Activated CD4-positive, alpha-beta T cell treated with anti-CD3 and anti-CD28 coated beads, Interleukin-2, amount 10 ng/mL, durations not matched to agents 7 days and 5 days (primary cell): ENCODE results near the gene MAFF. TPM values are rescaled to one million over a fixed set of nuclear protein-coding genes. Genes with fewer than 3 reads are reported as not detected.
A peak's percentile ranks its signal among the peaks of the same experiment; 100 is the strongest.

Source experiments
- CTCF ChIA-PET: fragments of 350-600 bp; sonication (Branson Sonifier 250); formaldehyde crosslinking; loops from one replicate; lab custom pipeline; 2021; ENCODE audit warnings: antibody characterized with exemption; lab: Charles Lee
- POLR2A ChIA-PET: fragments of 350-600 bp; sonication (Branson Sonifier 250); formaldehyde crosslinking; loops from one replicate; lab custom pipeline; 2021; ENCODE audit warnings: antibody characterized with exemption; lab: Charles Lee
- DNase-seq: peaks from one replicate; pipeline ENCODE4 v3.0.0-alpha.2; 2020
- H3K27ac Mint-ChIP-seq: one replicate; pipeline ENCODE4 v1.8.0; 2021; ENCODE audit warnings: mild to moderate bottlenecking, moderate library complexity, mixed read lengths
- H3K27me3 Mint-ChIP-seq: one replicate; pipeline ENCODE4 v1.8.0; 2021; ENCODE audit warnings: mixed read lengths
- H3K36me3 Mint-ChIP-seq: one replicate; pipeline ENCODE4 v1.8.0; 2021; ENCODE audit warnings: low read depth, mixed read lengths
- H3K4me1 Mint-ChIP-seq: one replicate; pipeline ENCODE4 v1.8.0; 2021; ENCODE audit warnings: mixed read lengths
- H3K4me3 Mint-ChIP-seq: one replicate; pipeline ENCODE4 v1.8.0; 2021; ENCODE audit warnings: mild to moderate bottlenecking, moderate library complexity, mixed read lengths
- H3K9me3 Mint-ChIP-seq: one replicate; pipeline ENCODE4 v1.8.0; 2021; ENCODE audit warnings: mixed read lengths
- total RNA-seq, 2 experiments: library from RNA; stranded (reverse); gene quantifications; one replicate each; pipeline ENCODE4 v1.2.3, GENCODE V29; 2021

Gene MAFF
- total RNA-seq, 2 experiments from 2014 or later = 4.7 to 5.0 TPM

GRCh38 chr22:38213319-38213989 lies 11.7 kb downstream of the MAFF start:
- no peak overlapping the region for H3K4me3 Mint-ChIP-seq
- H3K9me3 Mint-ChIP-seq = no peaks in the 10 kb centered on the region
- H3K4me1 Mint-ChIP-seq = peaks cover 29% of the 10 kb centered on the region
- CTCF ChIA-PET = no interaction called here
- H3K27ac Mint-ChIP-seq = no peak overlapping the region
- POLR2A ChIA-PET = no interaction called here
- DNase-seq = no peak
- peaks cover 4% of the 10 kb centered on the region for H3K27me3 Mint-ChIP-seq
- peaks cover 8% of the 10 kb centered on the region for H3K36me3 Mint-ChIP-seq

DNA sequence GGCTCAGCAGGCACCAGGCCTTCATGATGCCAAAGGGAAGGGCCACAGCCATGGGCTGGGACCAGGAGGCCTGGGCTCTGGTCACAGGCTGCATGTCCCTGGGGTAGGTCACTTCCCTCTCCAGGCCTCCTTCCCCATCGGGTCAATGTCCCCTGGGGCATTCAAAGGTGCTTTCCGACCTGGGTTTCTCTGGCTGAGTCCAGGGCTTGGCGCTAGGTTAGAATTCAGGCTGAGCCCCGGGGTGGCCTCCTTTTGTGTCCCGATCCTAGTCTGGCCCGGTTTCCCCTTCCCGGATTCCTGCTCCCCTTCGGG lies 12.2 kb downstream of the MAFF start:
- Mint-ChIP-seq H3K27me3 (peaks cover 4% of the 10 kb centered on the region), H3K4me3 (peak overlapping the region; percentile 43), H3K27ac (no peak overlapping the region), H3K36me3 (peaks cover 8% of the 10 kb centered on the region), H3K9me3 (no peaks in the 10 kb centered on the region), H3K4me1 (peaks cover 27% of the 10 kb centered on the region)
- CTCF ChIA-PET = no interaction called here
- POLR2A ChIA-PET = no interaction called here
- no peak for DNase-seq

DNA sequence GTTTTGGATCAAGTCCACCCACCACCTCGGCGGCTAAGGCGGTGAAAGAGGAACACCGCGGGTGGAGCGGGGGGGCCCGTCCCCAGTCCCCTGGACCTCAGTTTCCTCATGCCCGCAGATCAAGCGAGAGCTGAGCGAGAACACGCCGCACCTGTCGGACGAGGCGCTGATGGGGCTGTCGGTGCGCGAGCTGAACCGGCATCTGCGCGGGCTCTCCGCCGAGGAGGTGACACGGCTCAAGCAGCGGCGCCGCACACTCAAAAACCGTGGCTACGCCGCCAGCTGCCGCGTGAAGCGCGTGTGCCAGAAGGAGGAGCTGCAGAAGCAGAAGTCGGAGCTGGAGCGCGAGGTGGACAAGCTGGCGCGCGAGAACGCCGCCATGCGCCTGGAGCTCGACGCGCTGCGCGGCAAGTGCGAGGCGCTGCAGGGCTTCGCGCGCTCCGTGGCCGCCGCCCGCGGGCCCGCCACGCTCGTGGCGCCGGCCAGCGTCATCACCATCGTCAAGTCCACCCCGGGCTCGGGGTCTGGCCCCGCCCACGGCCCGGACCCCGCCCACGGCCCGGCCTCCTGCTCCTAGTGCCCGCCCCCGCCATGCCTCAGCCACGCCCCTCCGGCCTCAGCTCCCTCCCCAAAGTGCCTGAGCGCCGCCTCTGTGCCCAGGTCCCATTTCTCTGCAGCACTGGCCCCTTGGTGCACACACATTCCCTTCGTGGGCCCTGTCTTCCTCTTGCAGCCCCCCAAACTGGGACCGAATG lies 12.7 kb downstream of the MAFF start:
- peaks cover 33% of the 10 kb centered on the region for H3K4me1 Mint-ChIP-seq
- peak overlapping the region; percentile 43 for H3K4me3 Mint-ChIP-seq

GRCh38 chr22:38215156-38216038 lies 13.6 kb downstream of the MAFF start:
- H3K4me1 Mint-ChIP-seq = peaks cover 32% of the 10 kb centered on the region
- peaks cover 8% of the 10 kb centered on the region for H3K36me3 Mint-ChIP-seq
- ChIA-PET CTCF (interaction anchor here (1.3 kb wide), 3 partner anchors 8 to 15 kb away, joined by 3 to 5 read pairs (median 3); no protein-coding TSS in a partner anchor), POLR2A (no interaction called here)
- H3K27ac Mint-ChIP-seq = peak overlapping the region; percentile 75
- H3K4me3 Mint-ChIP-seq = peak overlapping the region; percentile 16
- no peaks in the 10 kb centered on the region for H3K9me3 Mint-ChIP-seq
- H3K27me3 Mint-ChIP-seq = peaks cover 4% of the 10 kb centered on the region
- no peak for DNase-seq

More for the DNA sequence above, 12.7 kb downstream of the MAFF start:
- H3K36me3 Mint-ChIP-seq = peaks cover 8% of the 10 kb centered on the region
- CTCF ChIA-PET = interaction anchor here (0.5 to 1.3 kb wide), 4 partner anchors 10 to 65 kb away, joined by 3 to 5 read pairs (median 3); partner anchors contain the start of gene MAFF
- H3K27me3 Mint-ChIP-seq = peaks cover 4% of the 10 kb centered on the region
- peak; percentile 61 for DNase-seq
- POLR2A ChIA-PET = no interaction called here
- H3K27ac Mint-ChIP-seq = no peak overlapping the region
- no peaks in the 10 kb centered on the region for H3K9me3 Mint-ChIP-seq

DNA sequence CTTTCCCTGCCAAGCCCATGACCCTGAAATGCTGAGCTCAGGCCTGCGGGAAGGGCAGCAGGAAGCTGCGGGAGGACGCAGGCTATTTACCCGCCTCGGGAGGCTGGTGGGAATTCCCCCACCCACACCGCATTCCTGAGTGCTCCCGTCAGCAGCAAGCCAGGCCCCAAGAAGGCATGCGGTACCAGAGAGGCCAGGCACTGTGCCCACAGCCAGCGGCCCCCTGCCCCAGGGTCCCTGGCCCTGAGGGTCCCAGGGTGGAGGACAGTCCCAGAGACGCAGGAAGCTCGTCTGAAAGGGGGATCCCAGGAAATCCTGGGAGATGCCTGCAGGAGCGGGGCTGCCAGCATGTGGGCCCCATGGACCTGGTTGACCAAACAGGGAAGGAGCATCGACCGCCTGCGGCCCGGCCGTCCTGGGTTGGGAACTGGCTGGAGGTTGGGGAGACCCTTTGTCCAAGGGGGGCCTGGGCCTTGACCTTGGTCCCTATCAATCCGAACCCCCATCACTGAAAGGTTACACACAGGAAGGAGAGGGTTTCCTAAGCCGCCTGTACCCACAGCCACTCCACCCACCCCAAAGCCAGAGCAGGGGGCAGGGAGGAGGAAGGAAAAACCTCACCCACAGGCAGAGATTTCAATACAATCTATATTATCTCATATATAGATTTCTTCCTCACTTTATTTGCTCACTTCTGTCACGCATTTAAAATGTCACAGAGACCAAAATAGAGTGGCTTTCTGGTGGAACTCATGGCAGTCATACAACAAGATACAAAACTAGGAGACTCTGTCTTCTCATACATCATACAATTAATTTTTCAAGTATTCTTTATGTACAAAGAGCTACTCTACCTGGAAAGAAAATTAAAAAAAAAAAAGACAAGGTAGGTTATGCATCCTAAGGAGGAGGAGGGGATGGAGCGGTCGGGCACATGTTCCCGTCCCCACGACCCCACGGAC lies 17.1 kb downstream of the MAFF start:
- no peaks in the 10 kb centered on the region for H3K27me3 Mint-ChIP-seq
- H3K36me3 Mint-ChIP-seq = peaks cover 4% of the 10 kb centered on the region
- ChIA-PET CTCF (interaction anchor here (0.5 to 2.5 kb wide), 3 partner anchors 15 to 99 kb away, joined by 3 to 9 read pairs (median 3); no protein-coding TSS in a partner anchor), POLR2A (no interaction called here)
- no peak for DNase-seq
- H3K9me3 Mint-ChIP-seq = no peaks in the 10 kb centered on the region
- peak overlapping the region; percentile 9 for H3K27ac Mint-ChIP-seq
- H3K4me3 Mint-ChIP-seq = no peak overlapping the region
- H3K4me1 Mint-ChIP-seq = peaks cover 21% of the 10 kb centered on the region

- CTCF ChIA-PET = interaction anchor here (0.5 to 2.5 kb wide), 3 partner anchors 15 to 99 kb away, joined by 3 to 9 read pairs (median 3); no protein-coding TSS in a partner anchor
- Mint-ChIP-seq H3K36me3 (peaks cover 4% of the 10 kb centered on the region), H3K27ac (peak overlapping the region; percentile 9), H3K4me1 (peaks cover 21% of the 10 kb centered on the region), H3K27me3 (no peaks in the 10 kb centered on the region), H3K9me3 (no peaks in the 10 kb centered on the region), H3K4me3 (no peak overlapping the region)
- DNase-seq = no peak
- POLR2A ChIA-PET = no interaction called here
These were observed 17.8 kb downstream of the MAFF start for GRCh38 chr22:38219632-38220031.

DNA sequence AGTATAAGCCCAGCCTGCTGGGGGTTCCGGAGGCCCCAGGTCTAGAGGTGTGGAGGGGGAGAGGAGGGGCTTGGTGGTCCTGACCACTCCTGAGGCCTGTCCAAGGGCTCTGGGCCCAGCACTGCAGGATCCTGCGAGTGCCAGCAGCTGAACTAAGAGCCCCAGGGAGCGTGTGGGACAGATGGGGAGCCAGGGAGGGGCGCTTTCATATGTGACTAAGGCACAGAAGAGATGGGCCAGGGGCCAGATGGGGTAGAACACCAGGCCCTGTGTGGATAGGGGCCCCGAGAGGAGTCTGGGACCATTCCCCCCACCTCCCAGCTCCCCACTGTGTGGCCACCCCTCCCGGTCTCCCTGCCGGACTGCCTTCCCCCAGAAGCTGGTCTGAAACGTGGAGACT lies 18.4 kb downstream of the MAFF start:
- ChIA-PET POLR2A (no interaction called here), CTCF (interaction anchor here (1.2 to 2.5 kb wide), 2 partner anchors 15 to 17 kb away, joined by 3 to 9 read pairs; no protein-coding TSS in a partner anchor)
- peaks cover 16% of the 10 kb centered on the region for H3K4me1 Mint-ChIP-seq
- H3K36me3 Mint-ChIP-seq = peaks cover 4% of the 10 kb centered on the region
- no peaks in the 10 kb centered on the region for H3K9me3 Mint-ChIP-seq
- no peaks in the 10 kb centered on the region for H3K27me3 Mint-ChIP-seq
- H3K27ac Mint-ChIP-seq = no peak overlapping the region
- no peak overlapping the region for H3K4me3 Mint-ChIP-seq
- no peak for DNase-seq

- Mint-ChIP-seq H3K27me3 (no peaks in the 10 kb centered on the region), H3K4me3 (no peak overlapping the region), H3K9me3 (no peaks in the 10 kb centered on the region), H3K27ac (no peak overlapping the region), H3K4me1 (peaks cover 16% of the 10 kb centered on the region), H3K36me3 (peaks cover 4% of the 10 kb centered on the region)
- DNase-seq = no peak
- POLR2A ChIA-PET = no interaction called here
- CTCF ChIA-PET = interaction anchor here (2.5 kb wide), 1 partner anchor 17 kb away, joined by 9 read pairs; no protein-coding TSS in a partner anchor
These were observed 19.0 kb downstream of the MAFF start for GRCh38 chr22:38220653-38221386.

DNA sequence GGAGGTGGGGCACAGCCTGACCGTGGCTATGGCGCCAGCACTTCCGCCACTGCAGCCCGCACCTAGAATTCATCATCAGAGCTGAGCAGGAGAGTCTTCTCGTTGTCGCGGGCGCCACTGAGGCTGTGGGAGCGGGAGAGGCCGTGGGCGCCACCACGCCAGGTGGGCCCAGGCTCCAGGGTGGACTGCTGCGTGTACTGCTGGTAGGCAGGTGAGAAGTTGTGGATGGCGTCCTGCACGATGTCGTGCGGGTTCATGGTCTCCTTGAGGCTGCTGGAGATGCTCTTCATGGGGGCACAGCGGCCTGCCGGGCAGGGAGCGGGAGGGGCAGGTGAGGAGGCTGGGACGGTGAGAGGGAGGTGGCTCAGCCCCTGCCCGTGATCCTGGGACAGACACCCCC lies 19.6 kb downstream of the MAFF start:
- POLR2A ChIA-PET = no interaction called here
- H3K9me3 Mint-ChIP-seq = no peaks in the 10 kb centered on the region
- H3K27me3 Mint-ChIP-seq = no peaks in the 10 kb centered on the region
- H3K36me3 Mint-ChIP-seq = peaks cover 2% of the 10 kb centered on the region
- CTCF ChIA-PET = no interaction called here
- H3K4me1 Mint-ChIP-seq = peaks cover 16% of the 10 kb centered on the region
- no peak overlapping the region for H3K4me3 Mint-ChIP-seq
- DNase-seq = no peak
- H3K27ac Mint-ChIP-seq = no peak overlapping the region

DNA sequence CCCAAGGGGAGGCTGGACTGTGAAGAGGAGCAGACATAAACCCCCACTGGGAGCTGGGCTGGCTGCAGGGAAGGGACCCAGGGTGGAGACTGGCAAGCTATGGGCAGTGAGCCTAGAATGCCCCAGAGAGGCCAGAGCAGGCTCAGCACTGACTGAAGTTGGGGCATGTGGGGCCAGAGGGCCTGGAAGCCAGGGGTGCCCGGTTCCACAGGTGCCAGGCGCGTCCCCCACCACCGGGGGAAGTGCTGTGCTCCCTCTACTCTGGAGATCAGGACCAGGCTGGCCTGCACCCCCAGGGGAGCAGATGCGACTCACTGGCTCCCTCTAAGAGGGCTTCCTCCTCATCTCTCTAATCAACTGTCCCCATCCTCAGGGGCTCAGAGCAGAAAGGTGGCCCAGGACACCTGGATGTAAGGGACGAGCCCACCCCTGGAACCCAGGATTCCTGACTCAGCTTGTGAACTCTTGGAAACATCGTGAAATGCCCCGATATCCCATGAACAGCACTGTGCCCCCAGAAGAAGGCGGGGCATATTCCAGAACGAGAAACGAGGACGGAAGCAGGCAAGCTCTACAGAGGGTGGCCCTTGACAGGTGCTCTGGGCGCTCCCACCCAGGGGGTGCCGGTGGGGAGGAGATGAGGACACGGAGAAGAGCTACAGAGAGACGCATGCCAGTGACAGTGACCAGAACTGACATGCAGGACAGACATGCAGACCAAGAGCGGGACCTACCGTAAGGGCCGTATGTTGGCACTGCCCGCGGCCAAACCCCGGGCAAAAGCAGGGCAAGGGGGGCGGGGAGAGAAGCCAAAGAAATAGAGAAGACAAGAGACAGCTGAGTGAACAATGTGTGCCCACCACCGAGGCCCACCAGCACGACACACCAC lies 20.4 kb downstream of the MAFF start:
- H3K27ac Mint-ChIP-seq = no peak overlapping the region
- no peak overlapping the region for H3K4me3 Mint-ChIP-seq
- ChIA-PET POLR2A (no interaction called here), CTCF (interaction anchor here (1.8 kb wide), 1 partner anchor 12 kb away, joined by 4 read pairs; no protein-coding TSS in a partner anchor)
- H3K36me3 Mint-ChIP-seq = no peaks in the 10 kb centered on the region
- no peaks in the 10 kb centered on the region for H3K9me3 Mint-ChIP-seq
- H3K27me3 Mint-ChIP-seq = no peaks in the 10 kb centered on the region
- DNase-seq = no peak
- H3K4me1 Mint-ChIP-seq = peaks cover 16% of the 10 kb centered on the region
